ENCODE measurements around the gene IGSF5. TPM values are rescaled to one million over a fixed set of nuclear protein-coding genes. Genes with fewer than 3 reads are reported as not detected.

The IGSF5 gene
- total RNA-seq, 2 donors from 2014 or later: 2.6 to 3.6 TPM

DNA sequence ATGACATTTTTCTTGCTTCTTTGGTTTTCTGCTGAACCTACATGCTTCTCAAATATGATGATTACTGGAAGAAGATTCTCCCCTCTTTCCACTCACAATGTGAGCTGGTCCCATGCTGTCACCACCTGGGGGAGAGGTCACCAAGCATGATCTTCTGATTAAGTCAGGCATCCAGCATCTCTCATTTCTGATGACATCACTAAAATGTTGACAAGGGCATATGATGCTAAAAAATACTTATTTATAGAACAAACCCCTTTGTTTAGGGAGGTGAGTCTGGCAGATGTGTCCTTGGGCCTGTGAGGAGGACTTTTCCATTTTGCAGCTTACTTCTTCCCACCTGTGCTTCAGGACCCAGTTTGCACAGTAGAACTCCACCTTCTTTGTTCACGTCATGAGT is 80.3 kb downstream of the IGSF5 start:
- Histone ChIP-seq H3K27ac (no peak overlapping the region), H3K27me3 (no peaks in the 10 kb centered on the region), H3K9me3 (no peaks in the 10 kb centered on the region), H3K4me1 (no peaks in the 10 kb centered on the region), H3K4me3 (no peak overlapping the region), H3K36me3 (replicated peaks in 1 of 2; ENCODE audit: insufficient read depth in 1 of 2, low read depth in 2 of 2) (no peaks in the 10 kb centered on the region)
- WGBS, 2 donors: 72 to 75% methylated on average over 1 of the region's 1 CpG
- ATAC-seq (no peak), DNase-seq (no peak)
- TF ChIP-seq, protein P1, sequence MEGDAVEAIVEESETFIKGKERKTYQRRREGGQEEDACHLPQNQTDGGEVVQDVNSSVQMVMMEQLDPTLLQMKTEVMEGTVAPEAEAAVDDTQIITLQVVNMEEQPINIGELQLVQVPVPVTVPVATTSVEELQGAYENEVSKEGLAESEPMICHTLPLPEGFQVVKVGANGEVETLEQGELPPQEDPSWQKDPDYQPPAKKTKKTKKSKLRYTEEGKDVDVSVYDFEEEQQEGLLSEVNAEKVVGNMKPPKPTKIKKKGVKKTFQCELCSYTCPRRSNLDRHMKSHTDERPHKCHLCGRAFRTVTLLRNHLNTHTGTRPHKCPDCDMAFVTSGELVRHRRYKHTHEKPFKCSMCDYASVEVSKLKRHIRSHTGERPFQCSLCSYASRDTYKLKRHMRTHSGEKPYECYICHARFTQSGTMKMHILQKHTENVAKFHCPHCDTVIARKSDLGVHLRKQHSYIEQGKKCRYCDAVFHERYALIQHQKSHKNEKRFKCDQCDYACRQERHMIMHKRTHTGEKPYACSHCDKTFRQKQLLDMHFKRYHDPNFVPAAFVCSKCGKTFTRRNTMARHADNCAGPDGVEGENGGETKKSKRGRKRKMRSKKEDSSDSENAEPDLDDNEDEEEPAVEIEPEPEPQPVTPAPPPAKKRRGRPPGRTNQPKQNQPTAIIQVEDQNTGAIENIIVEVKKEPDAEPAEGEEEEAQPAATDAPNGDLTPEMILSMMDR (IDR thresholded peaks at IDR 0.05): no peak
- intact Hi-C loops (cut with DNase I): no loop called here

DNA sequence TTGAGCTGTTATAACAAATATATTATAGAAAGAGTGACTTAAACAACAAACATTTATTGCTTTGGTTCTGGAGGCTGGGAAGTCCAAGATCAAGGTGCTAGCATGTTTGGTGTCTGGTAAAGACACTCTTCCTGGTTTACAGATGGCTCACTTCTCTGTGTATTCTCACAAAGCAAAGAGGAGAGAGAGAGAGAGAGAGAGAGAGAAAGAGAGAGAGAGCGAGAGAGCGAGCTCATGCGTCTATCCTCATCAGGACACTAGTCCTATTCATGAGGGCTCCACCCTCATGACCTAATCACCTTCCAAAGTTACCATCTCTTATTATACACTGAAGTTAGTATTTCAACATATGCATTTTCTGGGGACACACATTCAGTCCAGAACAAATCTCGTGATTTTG is 89.6 kb downstream of the IGSF5 start:
- WGBS, 2 donors: 65 to 76% methylated on average over 4 of the region's 4 CpGs
- H3K36me3 ChIP-seq (replicated peaks in 1 of 2; ENCODE audit: insufficient read depth in 1 of 2, low read depth in 2 of 2): no peaks in the 10 kb centered on the region
- no peak overlapping the region for H3K27ac ChIP-seq
- H3K27me3 ChIP-seq: no peaks in the 10 kb centered on the region
- DNase-seq (no peak), ATAC-seq (no peak)
- no peaks in the 10 kb centered on the region for H3K4me1 ChIP-seq
- intact Hi-C loops (cut with DNase I): no loop called here
- no peak overlapping the region for H3K4me3 ChIP-seq
- H3K9me3 ChIP-seq: no peaks in the 10 kb centered on the region
- TF ChIP-seq, protein P1 (IDR thresholded peaks at IDR 0.05): no peak
- TF ChIP-seq POLR2A (IDR thresholded peaks at IDR 0.05): no peak

DNA sequence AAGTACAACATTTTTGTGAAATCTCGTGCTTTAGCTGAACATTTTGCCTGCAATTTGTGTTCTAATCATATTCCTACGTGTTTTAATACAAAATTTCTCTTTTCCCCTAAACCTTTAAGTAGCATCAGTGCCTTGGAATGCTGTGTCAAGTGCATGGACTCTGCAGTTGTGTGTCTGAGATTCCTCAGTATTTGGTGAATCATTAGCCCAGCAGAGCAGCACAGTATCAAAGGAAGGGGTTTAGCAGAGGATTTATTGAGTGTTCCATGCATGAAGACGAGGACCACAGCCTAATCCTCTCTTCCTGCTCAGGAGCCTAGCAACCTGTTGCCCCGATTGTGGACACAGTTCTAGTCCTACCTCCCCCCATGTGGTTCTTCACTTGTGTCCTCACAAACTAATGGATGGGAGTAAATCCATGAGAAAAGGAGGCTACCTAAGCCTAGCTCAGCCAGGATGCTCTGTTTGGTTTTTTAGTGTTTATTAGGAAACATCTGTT is 92.9 kb downstream of the IGSF5 start:
- DNase-seq (no peak), ATAC-seq (no peak)
- 25 to 40% methylated on average over 4 of the region's 4 CpGs for WGBS, 2 donors
- Histone ChIP-seq H3K4me1 (no peaks in the 10 kb centered on the region), H3K4me3 (no peak overlapping the region), H3K27me3 (no peaks in the 10 kb centered on the region), H3K36me3 (replicated peaks in 1 of 2; ENCODE audit: insufficient read depth in 1 of 2, low read depth in 2 of 2) (no peaks in the 10 kb centered on the region), H3K27ac (no peak overlapping the region), H3K9me3 (no peaks in the 10 kb centered on the region)
- no peak for TF ChIP-seq POLR2A (IDR thresholded peaks at IDR 0.05)
- TF ChIP-seq, protein P1 (IDR thresholded peaks at IDR 0.05): no peak
- intact Hi-C loops (cut with DNase I): no loop called here

DNA sequence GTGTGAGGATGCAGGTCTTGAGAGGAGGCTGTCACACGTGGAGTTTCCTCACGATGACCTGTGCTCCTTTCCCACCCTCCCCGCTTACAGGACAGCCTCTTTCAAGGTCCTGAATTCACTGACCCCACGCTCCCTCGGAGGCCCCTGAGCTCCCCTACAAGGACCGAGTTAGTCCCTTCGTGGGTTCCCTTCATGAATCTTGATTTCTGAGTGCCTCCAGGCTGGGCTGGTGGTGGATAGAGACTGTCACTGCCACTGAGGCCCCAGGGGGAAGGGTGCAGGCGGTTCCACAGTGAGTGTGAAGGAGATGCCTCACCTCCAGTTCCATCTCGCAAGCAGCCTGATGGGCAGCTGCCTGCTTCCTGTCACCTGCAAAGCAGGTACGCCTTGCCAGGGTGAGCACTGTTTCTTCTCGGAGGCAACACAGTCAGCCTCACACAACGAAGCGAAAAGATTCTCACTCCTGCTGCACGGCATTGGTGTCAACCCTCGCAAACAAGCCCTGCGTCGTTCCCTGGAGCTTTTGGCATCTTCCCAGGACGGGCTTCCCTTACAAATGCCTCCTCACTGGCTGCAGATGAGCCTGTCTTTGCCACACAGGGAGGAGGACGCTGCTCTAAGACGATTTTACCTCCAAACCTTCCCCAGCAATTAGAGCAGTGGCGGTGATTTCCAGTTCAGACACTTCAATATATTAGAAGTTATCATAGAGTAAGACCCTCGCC is 95.6 kb downstream of the IGSF5 start:
- Histone ChIP-seq H3K27me3 (no peaks in the 10 kb centered on the region), H3K4me1 (no peaks in the 10 kb centered on the region), H3K9me3 (no peaks in the 10 kb centered on the region), H3K36me3 (replicated peaks in 1 of 2; ENCODE audit: insufficient read depth in 1 of 2, low read depth in 2 of 2) (no peaks in the 10 kb centered on the region), H3K4me3 (no peak overlapping the region), H3K27ac (no peak overlapping the region)
- TF ChIP-seq POLR2A (IDR thresholded peaks at IDR 0.05): no peak
- TF ChIP-seq, protein P1 (IDR thresholded peaks at IDR 0.05): no peak
- 56 to 57% methylated on average over 22 of the region's 22 CpGs for whole genome bisulfite sequencing, 2 donors
- DNase-seq (no peak), ATAC-seq (no peak)
- intact Hi-C loops (cut with DNase I): no loop called here
